Ovary (tissue), 3 donors: ENCODE measurements around the gene RUSF1.
"Not testable (repeated sequence)": the region's sequence is repeated elsewhere in the genome, so short reads cannot be mapped to it uniquely, and the experiment has no call there.

Experiments used
- POLR2A ChIP-seq: fragments of 450-650 bp; IDR thresholded peaks from one replicate; pipeline ENCODE4 v1.6.1; 2017; ENCODE audit warnings: antibody characterized with exemption, mild to moderate bottlenecking, moderate library complexity
- TF ChIP-seq, protein P1 (sequence below), 3 donors: fragments of 450-650 bp in 2 of 3; fragments of 200-600 bp in 1 of 3; IDR thresholded peaks; one replicate each; pipeline versions ENCODE4 v1.5.1 to v1.8.0; 2016 to 2022; ENCODE audit warnings: antibody characterized with exemption in 3 of 3, mild to moderate bottlenecking in 1 of 3
- donor health status: DM: no; HTN: no; CAD: no.

DNA sequence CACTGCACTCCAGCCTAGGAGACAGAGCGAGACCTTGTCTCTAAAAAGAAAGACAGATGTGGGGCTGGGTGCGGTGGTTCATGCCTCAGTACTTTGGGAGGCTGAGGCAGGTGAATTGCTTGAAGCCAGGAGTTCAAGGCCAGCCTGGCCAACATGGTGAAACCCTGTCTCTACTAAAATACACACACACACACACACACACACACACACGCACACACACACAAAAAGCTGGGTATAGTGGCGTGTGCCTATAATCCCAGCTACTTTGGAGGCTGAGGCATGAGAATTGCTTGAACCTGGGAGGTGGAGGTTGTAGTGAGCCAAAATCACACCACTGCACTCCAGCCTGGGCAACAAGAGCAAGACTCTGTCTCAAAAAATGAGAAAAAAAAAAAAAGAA is 24.1 kb downstream of the RUSF1 start:
- TF ChIP-seq, protein P1, sequence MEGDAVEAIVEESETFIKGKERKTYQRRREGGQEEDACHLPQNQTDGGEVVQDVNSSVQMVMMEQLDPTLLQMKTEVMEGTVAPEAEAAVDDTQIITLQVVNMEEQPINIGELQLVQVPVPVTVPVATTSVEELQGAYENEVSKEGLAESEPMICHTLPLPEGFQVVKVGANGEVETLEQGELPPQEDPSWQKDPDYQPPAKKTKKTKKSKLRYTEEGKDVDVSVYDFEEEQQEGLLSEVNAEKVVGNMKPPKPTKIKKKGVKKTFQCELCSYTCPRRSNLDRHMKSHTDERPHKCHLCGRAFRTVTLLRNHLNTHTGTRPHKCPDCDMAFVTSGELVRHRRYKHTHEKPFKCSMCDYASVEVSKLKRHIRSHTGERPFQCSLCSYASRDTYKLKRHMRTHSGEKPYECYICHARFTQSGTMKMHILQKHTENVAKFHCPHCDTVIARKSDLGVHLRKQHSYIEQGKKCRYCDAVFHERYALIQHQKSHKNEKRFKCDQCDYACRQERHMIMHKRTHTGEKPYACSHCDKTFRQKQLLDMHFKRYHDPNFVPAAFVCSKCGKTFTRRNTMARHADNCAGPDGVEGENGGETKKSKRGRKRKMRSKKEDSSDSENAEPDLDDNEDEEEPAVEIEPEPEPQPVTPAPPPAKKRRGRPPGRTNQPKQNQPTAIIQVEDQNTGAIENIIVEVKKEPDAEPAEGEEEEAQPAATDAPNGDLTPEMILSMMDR (IDR thresholded peaks at IDR 0.05) = not testable (repeated sequence)
- TF ChIP-seq POLR2A = not testable (repeated sequence)
